Measurements from ENCODE around the gene F13B. TPM values are rescaled to one million over a fixed set of nuclear protein-coding genes. Genes with fewer than 3 reads are reported as not detected.

F13B gene
- total and polyA plus RNA-seq, 2 of the 4 experiments (the other 2 are of a cell fraction): not detected

- no peak overlapping the region for H2BK20ac ChIP-seq (ENCODE audit: low read depth, low read length)
- no peak overlapping the region for H3K18ac ChIP-seq (ENCODE audit: low read depth, low read length)
- no peaks in the 10 kb centered on the region for H3K27me3 ChIP-seq (ENCODE audit: control insufficient read depth, insufficient read depth, low read length)
- H4K8ac ChIP-seq (ENCODE audit: low read depth in 2 of 2, low read length in 2 of 2): no peak overlapping the region
- POLR2A ChIA-PET (ENCODE audit: unreplicated experiment): no interaction called here
- H3K56ac ChIP-seq (ENCODE audit: extremely low read depth, insufficient read depth, low read length): no peak overlapping the region
- H4K91ac ChIP-seq (ENCODE audit: insufficient read depth, low read depth, low read length): no peak overlapping the region
- no peak overlapping the region for H2BK120ac ChIP-seq (ENCODE audit: low read depth, low read length)
- 0 out of 2 replicates have a peak, but pooled peaks cover 1% of the 10 kb centered on the region for H3K4me1 ChIP-seq (ENCODE audit: control insufficient read depth, insufficient read depth, low read length)
- H3K36me3 ChIP-seq (ENCODE audit: control insufficient read depth, insufficient read depth, low read length): no peaks in the 10 kb centered on the region
- H3K4me2 ChIP-seq (ENCODE audit: low read depth, low read length): no peak overlapping the region
- no peak overlapping the region; the same call in 1 of the 2 replicates for H4K5ac ChIP-seq (ENCODE audit: low read depth, low read length)
- no CpG with 5 or more reads among the region's 4 CpGs for WGBS, 2 experiments (ENCODE audit: extremely low coverage in 2 of 2, insufficient read length in 1 of 2)
- no peak overlapping the region for H3K9ac ChIP-seq (ENCODE audit: low read depth, low read length)
- intact Hi-C loops (cut with micrococcal nuclease) (no loop called here), dilution Hi-C loops (cut with HindIII; ENCODE audit: low sequenced_read_pairs, unreplicated experiment) (no loop called here), in situ Hi-C loops (cut with MboI; ENCODE audit: low sequenced_read_pairs) (no loop called here)
- no peak overlapping the region for H2BK15ac ChIP-seq (ENCODE audit: low read depth, low read length)
- H2AFZ ChIP-seq (replicated peaks; ENCODE audit: low read length, poor library complexity): no peak overlapping the region
- H3K79me1 ChIP-seq (ENCODE audit: low read depth in 1 of 2, low read length in 2 of 2): no peaks in the 10 kb centered on the region
- no peak overlapping the region for H3K4me3 ChIP-seq (ENCODE audit: insufficient read depth, low read depth, low read length)
- H3K14ac ChIP-seq (replicated peaks; ENCODE audit: low read depth, low read length): no peak overlapping the region
- H4K20me1 ChIP-seq (ENCODE audit: insufficient read depth, low read length): no peaks in the 10 kb centered on the region
- no TSS peak for BruUV-seq (replicated peaks)
- no peak overlapping the region for H3K27ac ChIP-seq (ENCODE audit: insufficient read depth, low read length)
- H3K9me1 ChIP-seq (ENCODE audit: insufficient read depth, low read length): no peaks in the 10 kb centered on the region
- no peak overlapping the region for H3K23ac ChIP-seq (ENCODE audit: low read depth, low read length)
- DNase-seq: no peak
- H2AK9ac ChIP-seq (replicated peaks; ENCODE audit: low read depth, low read length, poor library complexity): no peak overlapping the region
- CTCF ChIA-PET: no interaction called here
- H3K9me3 ChIP-seq (ENCODE audit: control insufficient read depth, insufficient read depth, low read length): no peaks in the 10 kb centered on the region
- ATAC-seq (ENCODE audit: low read depth): no peak
- no peak overlapping the region for H2BK5ac ChIP-seq (ENCODE audit: low read depth, low read length, poor library complexity, severe bottlenecking)
- TF ChIP-seq NFE2L2 (IDR thresholded peaks at IDR 0.05; ENCODE audit: low read depth, low read length) (no peak), FOS (IDR thresholded peaks at IDR 0.05; ENCODE audit: low read depth, low read length) (no peak), RFX5 (IDR thresholded peaks at IDR 0.05; ENCODE audit: low read depth, low read length) (no peak), MAFK (IDR thresholded peaks at IDR 0.05; ENCODE audit: low read depth, low read length) (peak; percentile 58), BHLHE40 (IDR thresholded peaks at IDR 0.05; ENCODE audit: low read depth, low read length) (no peak), RAD21 (IDR thresholded peaks at IDR 0.05; ENCODE audit: low read length) (no peak), MXI1 (IDR thresholded peaks at IDR 0.05; ENCODE audit: borderline replicate concordance, low read depth, low read length) (no peak), ELK1 (IDR thresholded peaks at IDR 0.05; ENCODE audit: borderline replicate concordance, low read depth, low read length) (no peak), CEBPB (IDR thresholded peaks at IDR 0.05; ENCODE audit: low read depth, low read length) (peak; percentile 38; the same call in 1 of the 2 replicates), USF2 (IDR thresholded peaks at IDR 0.05; ENCODE audit: low read depth, low read length) (no peak)
- no peak overlapping the region for H3K4ac ChIP-seq (ENCODE audit: low read depth, low read length)
- no peak overlapping the region for H2AK5ac ChIP-seq (ENCODE audit: low read depth, low read length)
Measured at GRCh38 chr1:197093226-197093885, 26.3 kb upstream of the F13B start.
